Stimulated activated CD4-positive, alpha-beta T cell treated with anti-CD3 and anti-CD28 coated beads, Interleukin-15, amount 100 ng/mL, for 1 hour (primary cell): Measurements from ENCODE around the gene ACTL8.

ENCODE experiments used
- DNase-seq, 2 donors: peaks; one replicate each; pipeline ENCODE4 v3.0.0-alpha.2; 2020; ENCODE audit warnings: low read depth in 1 of 2, low spot score in 1 of 2

ACTL8 gene

GRCh38 chr1:17841944-17842343 is 86.8 kb downstream of the ACTL8 start:
- DNase-seq, result no peak

GRCh38 chr1:17842686-17843085 is 87.6 kb downstream of the ACTL8 start:
- no peak for DNase-seq

GRCh38 chr1:17844185-17844826 is 89.2 kb downstream of the ACTL8 start:
- no peak for DNase-seq

- no peak for DNase-seq
Measured at GRCh38 chr1:17845583-17845982, 90.5 kb downstream of the ACTL8 start.

GRCh38 chr1:17846341-17846740 is 91.2 kb downstream of the ACTL8 start:
- no peak for DNase-seq

DNA sequence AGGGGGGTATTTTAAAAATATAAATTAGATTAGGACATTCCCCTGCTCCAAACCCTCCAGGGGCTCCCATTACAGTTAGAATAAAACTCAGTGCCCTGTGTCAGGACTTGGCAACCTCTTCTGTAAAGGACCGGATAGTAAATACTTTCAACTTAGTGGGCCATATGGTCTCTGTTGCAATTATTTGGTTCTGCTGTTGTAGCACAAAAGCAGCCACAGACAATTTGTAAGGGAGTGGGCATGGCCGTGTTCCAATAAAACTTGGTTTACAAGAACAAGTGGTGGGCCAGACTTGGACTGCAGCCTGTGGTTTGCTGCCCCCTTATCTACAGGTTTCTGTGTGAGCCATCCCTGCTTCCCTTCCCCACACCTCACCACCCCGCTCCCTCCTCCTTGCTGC is 92.0 kb downstream of the ACTL8 start:
- DNase-seq, result no peak

DNA sequence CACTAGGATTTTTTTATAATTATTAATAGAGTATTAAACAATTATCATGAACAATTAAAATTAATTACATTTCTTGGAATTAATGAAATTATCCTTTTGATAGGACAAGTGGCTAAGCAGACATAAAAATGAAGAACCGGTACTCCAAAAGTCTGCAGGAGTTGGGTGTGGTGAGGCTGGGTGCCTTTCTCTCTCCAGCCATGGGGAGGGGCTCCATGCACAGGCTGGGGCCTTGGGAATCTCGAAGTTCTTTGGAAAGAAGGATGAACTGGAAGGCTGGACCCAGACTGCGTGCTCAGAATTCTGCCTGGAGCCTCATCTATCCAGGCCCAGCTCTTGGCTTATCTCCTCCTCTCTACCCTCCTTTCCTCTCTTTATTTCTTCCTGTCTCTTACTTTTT is 94.1 kb downstream of the ACTL8 start:
- no peak for DNase-seq

GRCh38 chr1:17851056-17851455 is 95.9 kb downstream of the ACTL8 start:
- DNase-seq, result no peak

DNA sequence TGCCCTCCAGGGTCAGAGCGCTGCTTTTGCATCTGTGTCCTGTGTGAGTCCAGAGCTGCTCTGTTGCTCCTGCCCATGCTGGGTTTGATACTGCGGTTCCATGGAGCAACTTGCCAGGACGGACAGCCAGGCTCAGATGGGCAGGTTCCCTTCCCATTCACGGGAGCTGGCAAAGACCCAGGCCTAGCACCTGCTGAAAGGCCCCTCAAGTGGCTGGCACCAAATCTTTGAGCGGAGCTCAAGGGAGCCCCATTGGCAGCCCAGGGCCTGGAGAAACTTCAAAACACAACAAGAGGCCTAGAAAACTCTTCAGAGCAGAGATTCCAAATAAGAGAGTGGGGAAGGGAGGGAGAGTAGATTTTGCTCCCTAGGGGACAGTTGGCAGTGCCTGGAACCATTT is 97.2 kb downstream of the ACTL8 start:
- DNase-seq, result no peak

GRCh38 chr1:17853241-17853935 is 98.3 kb downstream of the ACTL8 start:
- DNase-seq, result no peak

DNA sequence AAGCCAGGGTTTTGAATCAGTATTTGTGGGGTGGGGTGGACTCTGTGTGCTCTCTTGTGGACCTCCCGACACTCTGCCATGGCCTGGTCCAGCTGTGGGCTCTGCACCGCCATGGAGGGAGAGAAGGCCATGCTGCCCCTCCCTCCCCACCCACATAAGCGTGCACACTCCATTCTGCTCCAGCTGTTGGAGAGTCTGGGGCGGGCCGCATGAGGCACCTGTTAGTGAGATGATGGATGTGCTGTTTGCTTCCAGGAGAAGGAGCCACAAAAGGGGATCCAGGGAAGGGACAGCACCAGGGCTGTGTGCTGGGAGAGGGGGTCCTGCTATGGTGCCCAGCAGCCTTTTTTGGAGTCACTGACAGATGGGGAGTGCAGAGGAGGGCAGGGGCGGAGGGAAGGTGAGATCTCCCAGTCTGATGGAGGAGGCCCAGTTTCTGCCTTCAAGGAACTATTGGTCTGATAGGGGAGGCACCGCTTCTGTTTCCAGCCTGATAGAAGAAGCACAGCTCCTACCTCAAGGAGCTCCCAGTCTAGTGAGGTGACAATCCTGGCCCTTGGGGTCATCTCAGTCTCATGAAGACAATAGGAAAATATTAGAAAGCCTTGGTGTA is 101.5 kb downstream of the ACTL8 start:
- no peak for DNase-seq

- DNase-seq, result no peak
Measured at GRCh38 chr1:17857109-17857499, 102.0 kb downstream of the ACTL8 start.

- no peak for DNase-seq
Measured at GRCh38 chr1:17857996-17858395, 102.9 kb downstream of the ACTL8 start.

DNA sequence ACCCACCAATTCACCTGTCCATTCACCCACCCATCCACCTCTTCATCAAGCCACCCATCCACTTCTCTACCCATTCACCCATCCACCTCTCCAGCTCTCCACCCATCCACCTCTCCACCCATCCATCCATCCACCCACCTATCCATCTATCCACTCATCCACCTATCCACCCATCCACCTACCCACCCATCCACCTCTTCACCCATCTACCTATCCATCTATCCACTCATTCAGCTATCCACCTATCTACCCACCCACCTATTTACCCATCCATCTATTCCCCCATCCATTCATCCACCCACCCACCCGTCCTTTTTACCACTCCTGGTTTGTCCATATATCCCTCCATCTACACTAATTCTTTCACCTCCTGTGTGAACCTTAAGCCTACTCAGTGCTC is 105.7 kb downstream of the ACTL8 start:
- no peak for DNase-seq

DNA sequence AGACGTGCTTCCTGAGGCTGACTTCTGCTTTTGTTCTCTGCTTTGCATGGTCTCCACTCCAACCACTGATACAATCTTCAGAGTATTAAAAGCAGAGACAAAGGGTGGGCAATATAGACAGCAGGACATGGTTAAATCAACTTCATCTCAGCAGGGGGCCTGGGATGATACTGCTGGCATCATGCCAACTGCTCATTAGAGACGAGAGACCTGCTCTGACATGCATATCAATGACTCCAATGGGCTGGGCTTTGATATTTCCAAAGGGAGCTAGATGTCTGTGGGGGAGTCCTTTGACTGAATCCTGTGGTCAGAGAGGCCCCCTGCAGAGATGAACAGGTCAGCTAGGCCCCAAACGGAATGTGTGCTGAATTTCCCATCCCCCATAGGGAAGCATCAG is 106.6 kb downstream of the ACTL8 start:
- no peak for DNase-seq

DNA sequence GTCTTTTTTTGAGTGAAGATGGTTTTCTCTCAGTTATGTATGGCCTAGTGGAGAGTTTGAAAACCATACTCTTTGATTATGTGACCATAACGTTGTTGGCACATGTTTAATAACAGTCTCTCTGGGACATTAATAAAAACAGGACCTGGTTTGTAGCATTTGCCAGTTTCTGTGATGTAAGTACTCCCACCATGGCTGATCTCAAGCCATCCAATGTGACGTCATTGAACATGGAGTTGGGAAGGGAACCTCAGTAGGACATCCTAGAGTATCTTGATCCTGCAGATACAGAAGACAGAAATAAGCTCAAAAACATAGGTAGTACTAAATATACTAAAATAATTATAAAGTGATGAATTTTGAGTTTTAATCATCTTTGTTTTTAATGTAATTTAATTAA is 107.0 kb downstream of the ACTL8 start:
- no peak for DNase-seq

DNA sequence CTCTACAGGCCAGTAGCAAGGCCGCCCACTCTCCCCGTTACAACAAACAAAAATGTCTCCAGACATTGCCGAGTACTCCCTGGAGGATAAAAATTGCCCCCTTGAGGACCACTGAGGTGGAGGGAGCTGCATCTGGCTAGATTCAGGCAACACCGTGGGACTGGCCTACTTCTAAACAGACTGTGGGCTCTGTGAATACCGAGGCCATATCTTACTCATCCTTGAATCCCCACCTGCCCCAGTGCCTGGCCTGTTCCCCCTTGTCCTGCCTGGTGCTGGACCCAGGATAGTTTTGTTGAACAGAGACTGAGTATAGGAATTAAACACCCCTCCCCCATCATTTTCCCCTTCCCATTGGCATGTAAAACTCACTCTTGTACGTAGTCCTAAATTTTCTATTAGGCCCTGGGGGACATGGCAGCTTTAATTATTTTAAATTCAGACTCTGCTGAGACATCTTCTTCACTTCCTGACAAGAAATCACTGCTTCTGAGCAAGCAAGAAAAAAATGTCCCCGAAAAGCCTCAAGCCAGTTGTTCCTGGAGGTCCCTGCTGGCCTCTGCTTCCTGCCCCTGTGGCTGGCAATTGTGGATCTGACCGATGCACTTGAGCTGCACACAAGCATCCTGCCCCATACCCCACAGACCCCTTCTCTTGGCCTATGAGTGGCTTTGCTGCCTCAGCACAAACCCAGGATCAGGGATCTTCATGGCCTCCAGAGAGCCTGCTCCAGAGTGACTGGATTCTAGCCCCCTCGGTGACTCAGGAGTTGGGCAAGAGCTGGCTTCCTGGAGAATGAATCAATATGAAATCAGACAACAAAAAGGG is 111.0 kb downstream of the ACTL8 start:
- no peak for DNase-seq

GRCh38 chr1:17866740-17867029 is 111.6 kb downstream of the ACTL8 start:
- DNase-seq, result no peak

DNA sequence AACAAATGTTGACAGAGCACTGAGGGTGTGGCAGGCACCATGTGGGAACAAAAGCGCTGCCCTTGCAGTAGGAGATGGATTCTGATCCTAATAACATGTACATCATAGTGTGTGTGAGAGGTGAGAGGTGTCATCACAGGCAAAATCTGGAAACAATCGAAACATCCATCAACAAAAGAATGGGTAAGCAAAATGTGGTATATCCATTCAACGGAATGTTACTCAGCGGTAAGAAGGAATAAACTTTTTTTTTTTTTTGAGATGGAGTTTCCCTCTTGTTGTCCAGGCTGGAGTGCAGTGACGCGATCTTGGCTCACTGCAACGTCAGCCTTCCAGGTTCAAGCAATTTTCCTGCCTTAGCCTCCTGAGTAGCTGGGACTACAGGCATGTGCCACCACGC is 112.3 kb downstream of the ACTL8 start:
- DNase-seq, result no peak

DNA sequence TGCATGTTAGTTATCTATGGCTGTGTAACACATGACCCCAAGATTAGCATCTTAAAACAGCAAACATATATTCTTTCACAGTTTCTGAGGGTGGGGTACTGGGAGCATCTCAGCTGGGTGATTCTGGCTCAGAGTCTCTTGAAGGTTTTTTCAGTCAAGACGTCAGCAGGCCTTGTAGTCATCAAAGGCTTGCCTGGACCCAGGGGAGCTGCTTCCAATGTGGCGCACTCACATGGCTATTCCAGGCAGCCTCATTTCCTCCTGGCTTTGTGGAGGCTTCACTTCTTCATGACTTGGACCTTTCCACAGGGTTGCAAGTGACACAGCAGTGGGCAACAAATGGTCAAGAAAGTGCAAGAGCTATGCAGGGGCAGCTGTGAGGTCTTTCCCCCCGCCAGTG is 114.7 kb downstream of the ACTL8 start:
- DNase-seq, result no peak

DNA sequence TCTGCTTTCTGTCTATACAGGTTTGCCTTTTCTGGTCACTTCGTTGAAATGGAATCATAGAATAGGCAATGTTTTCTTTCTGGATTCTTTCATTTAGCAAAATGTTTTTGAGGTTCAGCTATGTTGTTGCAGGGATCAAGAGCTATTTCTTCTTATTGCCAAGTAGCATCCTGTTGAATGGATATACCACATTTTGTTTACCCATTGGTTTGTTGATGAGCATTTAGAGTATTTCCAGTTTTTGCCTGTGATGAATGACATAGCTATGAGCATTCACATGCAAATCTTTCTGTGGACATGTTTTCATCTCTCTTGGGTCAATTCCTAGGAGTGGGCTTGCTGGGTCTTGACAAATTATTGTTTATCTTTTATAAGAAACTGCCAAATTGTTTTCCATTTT is 115.5 kb downstream of the ACTL8 start:
- DNase-seq, result no peak

- DNase-seq, result no peak
Measured at GRCh38 chr1:17873007-17873675, 118.0 kb downstream of the ACTL8 start.
